Skeletal muscle satellite cell (primary cell): ENCODE data around the gene ASMTL.
"Not testable (repeated sequence)": the region's sequence is repeated elsewhere in the genome, so short reads cannot be mapped to it uniquely, and the experiment has no call there.

Experiments
- H3K27me3 ChIP-seq: 2 replicates; pipeline ENCODE4 v1.7.0; 2013; ENCODE audit warnings: low read length; ENCODE audit not compliant: control insufficient read depth, insufficient read depth
- H3K36me3 ChIP-seq: 2 replicates; pipeline ENCODE4 v1.7.0; 2013; ENCODE audit warnings: mild to moderate bottlenecking, control low read depth, low read length; ENCODE audit not compliant: insufficient read depth
- H3K4me1 ChIP-seq: 2 replicates; pipeline ENCODE4 v1.7.0; 2013; ENCODE audit warnings: low read length; ENCODE audit not compliant: control insufficient read depth, insufficient read depth
- H3K4me2 ChIP-seq: 2 replicates; pipeline ENCODE4 v1.7.0; 2013; ENCODE audit warnings: mild to moderate bottlenecking, low read length
- H3K4me3 ChIP-seq: 2 replicates; pipeline ENCODE4 v1.7.0; 2013; ENCODE audit warnings: low read length
- H3K9ac ChIP-seq: 2 replicates; pipeline ENCODE4 v1.7.0; 2013; ENCODE audit warnings: mild to moderate bottlenecking, low read depth, low read length, moderate library complexity
- H3K9me3 ChIP-seq: replicated peaks from 2 replicates; pipeline ENCODE4 v1.7.0; 2013; ENCODE audit warnings: mild to moderate bottlenecking, control low read depth, low read length

ASMTL gene

GRCh38 chrX:1387141-1387776 lies 65.5 kb downstream of the ASMTL start:
- Histone ChIP-seq H3K4me3 (no peak overlapping the region), H3K36me3 (peaks cover 82% of the 10 kb centered on the region), H3K4me2 (no peak overlapping the region), H3K9ac (no peak overlapping the region), H3K9me3 (no peaks in the 10 kb centered on the region), H3K27me3 (no peaks in the 10 kb centered on the region), H3K4me1 (no peaks in the 10 kb centered on the region)

- no peak overlapping the region for H3K4me2 ChIP-seq
These were observed 66.2 kb downstream of the ASMTL start for GRCh38 chrX:1386338-1387127.

GRCh38 chrX:1385253-1386223 lies 67.2 kb downstream of the ASMTL start:
- peaks cover 71% of the 10 kb centered on the region for H3K36me3 ChIP-seq
- no peaks in the 10 kb centered on the region for H3K9me3 ChIP-seq
- H3K4me3 ChIP-seq, result no peak overlapping the region
- no peaks in the 10 kb centered on the region for H3K27me3 ChIP-seq
- no peak overlapping the region for H3K4me2 ChIP-seq
- H3K4me1 ChIP-seq, result no peaks in the 10 kb centered on the region
- H3K9ac ChIP-seq, result no peak overlapping the region

More at GRCh38 chrX:1386338-1387127, 66.2 kb downstream of the ASMTL start:
- Histone ChIP-seq H3K4me1 (no peaks in the 10 kb centered on the region), H3K9me3 (no peaks in the 10 kb centered on the region), H3K4me3 (no peak overlapping the region), H3K36me3 (peaks cover 80% of the 10 kb centered on the region), H3K9ac (no peak overlapping the region), H3K27me3 (no peaks in the 10 kb centered on the region)

GRCh38 chrX:1384658-1385252 lies 68.0 kb downstream of the ASMTL start:
- no peak overlapping the region for H3K4me2 ChIP-seq
- H3K36me3 ChIP-seq, result peaks cover 64% of the 10 kb centered on the region
- H3K4me1 ChIP-seq, result no peaks in the 10 kb centered on the region
- no peaks in the 10 kb centered on the region for H3K27me3 ChIP-seq
- H3K4me3 ChIP-seq, result no peak overlapping the region
- no peaks in the 10 kb centered on the region for H3K9me3 ChIP-seq
- no peak overlapping the region for H3K9ac ChIP-seq

GRCh38 chrX:1380672-1381233 lies 72.0 kb downstream of the ASMTL start:
- Histone ChIP-seq H3K9me3 (no peaks in the 10 kb centered on the region), H3K9ac (no peak overlapping the region), H3K27me3 (no peaks in the 10 kb centered on the region), H3K36me3 (peaks cover 24% of the 10 kb centered on the region), H3K4me1 (no peaks in the 10 kb centered on the region), H3K4me3 (no peak overlapping the region), H3K4me2 (no peak overlapping the region)

- H3K36me3 ChIP-seq, result peaks cover 2% of the 10 kb centered on the region
- no peak overlapping the region for H3K9ac ChIP-seq
These were observed 74.4 kb downstream of the ASMTL start for GRCh38 chrX:1378306-1378759.

GRCh38 chrX:1368385-1368698 lies 84.4 kb downstream of the ASMTL start:
- Histone ChIP-seq H3K4me1 (no peaks in the 10 kb centered on the region), H3K9ac (no peak overlapping the region), H3K27me3 (no peaks in the 10 kb centered on the region), H3K9me3 (no peaks in the 10 kb centered on the region), H3K4me2 (no peak overlapping the region), H3K36me3 (no peaks in the 10 kb centered on the region), H3K4me3 (no peak overlapping the region)

More at GRCh38 chrX:1378306-1378759, 74.4 kb downstream of the ASMTL start:
- no peaks in the 10 kb centered on the region for H3K4me1 ChIP-seq
- H3K4me2 ChIP-seq, result no peak overlapping the region
- no peaks in the 10 kb centered on the region for H3K27me3 ChIP-seq
- no peaks in the 10 kb centered on the region for H3K9me3 ChIP-seq
- H3K4me3 ChIP-seq, result no peak overlapping the region

GRCh38 chrX:1366363-1366762 lies 86.3 kb downstream of the ASMTL start:
- H3K4me3 ChIP-seq, H3K27me3 ChIP-seq, H3K36me3 ChIP-seq, H3K4me2 ChIP-seq, H3K9ac ChIP-seq, H3K4me1 ChIP-seq, H3K9me3 ChIP-seq: not testable (repeated sequence)

GRCh38 chrX:1361910-1362309 lies 90.8 kb downstream of the ASMTL start:
- no peaks in the 10 kb centered on the region for H3K36me3 ChIP-seq
- no peak overlapping the region for H3K4me2 ChIP-seq
- peaks cover 2% of the 10 kb centered on the region for H3K9me3 ChIP-seq
- H3K4me3 ChIP-seq, result no peak overlapping the region
- no peak overlapping the region for H3K9ac ChIP-seq
- H3K27me3 ChIP-seq, result no peaks in the 10 kb centered on the region
- H3K4me1 ChIP-seq, result no peaks in the 10 kb centered on the region

GRCh38 chrX:1361275-1361674 lies 91.4 kb downstream of the ASMTL start:
- H3K36me3 ChIP-seq, result no peaks in the 10 kb centered on the region
- H3K9ac ChIP-seq, result no peak overlapping the region
- no peaks in the 10 kb centered on the region for H3K4me1 ChIP-seq
- no peak overlapping the region for H3K4me3 ChIP-seq
- peaks cover 2% of the 10 kb centered on the region for H3K9me3 ChIP-seq
- no peaks in the 10 kb centered on the region for H3K27me3 ChIP-seq
- no peak overlapping the region for H3K4me2 ChIP-seq

- Histone ChIP-seq H3K4me1 (no peaks in the 10 kb centered on the region), H3K9me3 (peaks cover 2% of the 10 kb centered on the region), H3K9ac (no peak overlapping the region), H3K27me3 (no peaks in the 10 kb centered on the region), H3K4me3 (no peak overlapping the region), H3K4me2 (no peak overlapping the region), H3K36me3 (no peaks in the 10 kb centered on the region)
These were observed 92.5 kb downstream of the ASMTL start for GRCh38 chrX:1360171-1360570.
